Heart left ventricle (tissue), 13 donors: Measurements from ENCODE around the gene HMGXB4.

ENCODE experiments used
- CTCF ChIP-seq, 12 donors: fragments of 200-600 bp; sonication (generic) in 4 of 12; IDR thresholded peaks; one replicate each; pipeline versions ENCODE4 v1.5.0 to v1.8.0; 2018 to 2022; ENCODE audit warnings: antibody characterized with exemption in 12 of 12, mild to moderate bottlenecking in 5 of 12
- POLR2A ChIP-seq, 2 donors: fragments of 450-650 bp; IDR thresholded peaks; one replicate each; pipeline ENCODE4 v1.6.1; 2017; ENCODE audit warnings: antibody characterized with exemption in 2 of 2, mild to moderate bottlenecking in 2 of 2, moderate library complexity in 2 of 2
- donor health status: ischemic (EF 13 %, LVEDD 7.1; RV severe dilation, severe dysfunction).
- donor health status: DM: no; HTN: yes; CAD: no.
- donor health status: DM: no; HTN: no; CAD: no.
- donor health status: ischemic (EF 25% LVEDD 6.9; RV normal size, moderate dysfunction).
- donor health status: ischemic (EF 25% LVEDD 5.7; RV mildly dilated, moderate dysfunction).
- donor health status: ischemic (EF 35%, LVEDD 5.7; RV mildly dilated, moderate dysfunction).
- donor health status: nonischemic (EF 11% LVEDD 7.7; RV severe dilation, severe dysfunction).
- donor health status: DM: yes; HTN: yes; CAD: no.
- donor health status: PGD.
- donor health status: ischemic (EF 29% LVEDD 5.4; RV normal size, mild dysfunction).
- donor health status: nonischemic (EF 23%, LVEDD 6.1; RV moderate dilation, normal function).

- TF ChIP-seq POLR2A (IDR thresholded peaks at IDR 0.05) = no peak
- TF ChIP-seq CTCF (IDR thresholded peaks at IDR 0.05) = no peak
Observed at GRCh38 chr22:35229865-35230264, 27.4 kb upstream of the HMGXB4 start.
